K562 (cell line): Measurements from ENCODE around the gene ASAH2. TPM values are rescaled to one million over a fixed set of nuclear protein-coding genes. Genes with fewer than 3 reads are reported as not detected.
A peak's percentile ranks its signal among the peaks of the same experiment; 100 is the strongest.

Experiments used
- ARID1B ChIP-seq: fragments of 450-650 bp; IDR thresholded peaks from 2 replicates; pipeline ENCODE4 v1.6.1; 2016; ENCODE audit warnings: antibody characterized with exemption, mild to moderate bottlenecking, inconsistent platforms
- C11orf30 ChIP-seq: fragments of 450-650 bp; IDR thresholded peaks from 2 replicates; pipeline ENCODE4 v1.6.1; 2016; ENCODE audit warnings: low read depth, mild to moderate bottlenecking
- CBX3 ChIP-seq, 2 experiments: IDR thresholded peaks; 1 replicate in 1 of 2; 2 replicates in 1 of 2; pipeline ENCODE4 v1.6.1; 2012; ENCODE audit warnings: inconsistent platforms in 2 of 2, low read length in 2 of 2, borderline replicate concordance in 1 of 2, control low read depth in 1 of 2
- CC2D1A ChIP-seq: fragments of 450-650 bp; IDR thresholded peaks from 2 replicates; pipeline ENCODE4 v1.6.1; 2017; ENCODE audit warnings: mild to moderate bottlenecking
- JUN ChIP-seq, 2 experiments: sonication (generic) in 1 of 2; formaldehyde crosslinking in 1 of 2; IDR thresholded peaks; 2 replicates each; pipeline versions ENCODE4 v1.6.1 to v1.8.0; 2012 to 2022; ENCODE audit warnings: borderline replicate concordance in 2 of 2, mild to moderate bottlenecking in 2 of 2, improper control_type of control experiment in 1 of 2, low read depth in 1 of 2, low read length in 1 of 2, missing genetic modification reagents in 1 of 2
- MTA1 ChIP-seq: fragments of 450-650 bp; IDR thresholded peaks from 2 replicates; pipeline ENCODE4 v1.6.1; 2017; ENCODE audit warnings: borderline replicate concordance
- NEUROD1 ChIP-seq: fragments of 150-350 bp; IDR thresholded peaks from 2 replicates; pipeline ENCODE4 v1.6.1; 2014; ENCODE audit warnings: borderline replicate concordance, low read length, low read depth; ENCODE audit not compliant: partially characterized antibody
- NFIC ChIP-seq: fragments of 450-650 bp; IDR thresholded peaks from 2 replicates; pipeline ENCODE4 v1.6.1; 2017; ENCODE audit warnings: mild to moderate bottlenecking, inconsistent platforms
- PBX2 ChIP-seq, 2 experiments: IDR thresholded peaks in 1 of 2; conservative IDR thresholded peaks in 1 of 2; 2 replicates each; pipeline ENCODE4 v1.6.1; 2016; ENCODE audit warnings: low read depth in 2 of 2, mild to moderate bottlenecking in 1 of 2, missing compliant biosample characterization in 1 of 2, missing genetic modification characterization in 1 of 2, moderate library complexity in 1 of 2
- RBM25 ChIP-seq: fragments of 200-400 bp; formaldehyde crosslinking; IDR thresholded peaks from 2 replicates; pipeline ENCODE4 v1.6.1; 2018; ENCODE audit warnings: low read length, low read depth, moderate library complexity; ENCODE audit not compliant: severe bottlenecking
- RCOR1 ChIP-seq, 2 experiments: IDR thresholded peaks; 2 replicates each; pipeline ENCODE4 v1.6.1; 2012; ENCODE audit warnings: low read depth in 2 of 2, low read length in 2 of 2, borderline replicate concordance in 1 of 2, improper control_type of control experiment in 1 of 2
- RNF219 ChIP-seq: fragments of 250-450 bp; sonication (Bioruptor Pico); IDR thresholded peaks from 2 replicates; pipeline ENCODE4 v1.5.0; 2022; ENCODE audit warnings: mild to moderate bottlenecking
- SMARCB1 ChIP-seq: IDR thresholded peaks from 2 replicates; pipeline ENCODE4 v1.6.1; 2011; ENCODE audit warnings: improper control_type of control experiment, low read depth; ENCODE audit not compliant: insufficient read length
- SMARCE1 ChIP-seq: fragments of 450-650 bp; IDR thresholded peaks from 2 replicates; pipeline ENCODE4 v1.7.1; 2016; ENCODE audit warnings: mild to moderate bottlenecking
- SMC3 ChIP-seq: conservative IDR thresholded peaks from 2 replicates; pipeline ENCODE4 v1.6.1; 2011; ENCODE audit warnings: low read depth, low read length, improper control_type of control experiment; ENCODE audit not compliant: insufficient read depth
- STAG1 ChIP-seq: sonication (generic); formaldehyde crosslinking; IDR thresholded peaks from 2 replicates; pipeline ENCODE4 v1.5.0; 2020; ENCODE audit warnings: missing genetic modification reagents, borderline replicate concordance
- TCF3 ChIP-seq: sonication (generic); formaldehyde crosslinking; IDR thresholded peaks from 2 replicates; pipeline ENCODE4 v1.4.0; 2020; ENCODE audit warnings: mild to moderate bottlenecking, missing genetic modification reagents
- TRIM28 ChIP-seq: fragments of 450-650 bp; IDR thresholded peaks from 2 replicates; pipeline ENCODE4 v1.6.1; 2017
- ZBTB2 ChIP-seq: fragments of 450-650 bp; IDR thresholded peaks from 2 replicates; pipeline ENCODE4 v1.6.1; 2016; ENCODE audit warnings: antibody characterized with exemption
- ZKSCAN1 ChIP-seq: fragments of 150-350 bp; IDR thresholded peaks from 2 replicates; pipeline ENCODE4 v1.6.1; 2016; ENCODE audit warnings: low read depth, low read length
- ZNF165 ChIP-seq: fragments of 250-450 bp; sonication (Bioruptor Pico); IDR thresholded peaks from 2 replicates; pipeline ENCODE4 v1.4.0; 2020; ENCODE audit warnings: borderline replicate concordance
- ZNF316 ChIP-seq: fragments of 450-650 bp; IDR thresholded peaks from 2 replicates; pipeline ENCODE4 v1.6.1; 2016
- polyA plus RNA-seq, 8 experiments: library from polyadenylated mRNA; depleted of rRNA in 4 of 8; stranded (reverse) in 5 of 8; unstranded in 3 of 8; fragments of >200 nt; fragmentation: Nextera tagmentation in 2 of 8; fragmentation: Illumina TruSeq in 1 of 8; extraction: Ambion mirVana in 2 of 8; extraction: Trizol in 1 of 8; gene quantifications; 2 replicates each; pipeline versions ENCODE4 v1.2.1 to v1.2.3, GENCODE V29; 2011 to 2014; ENCODE audit warnings: inconsistent platforms in 1 of 8, missing spikeins in 1 of 8
- total RNA-seq, 7 experiments: library from RNA; depleted of rRNA in 6 of 7; stranded (reverse); fragments of >200 nt in 6 of 7; fragmentation: Illumina TruSeq in 2 of 7; extraction: Trizol in 2 of 7; gene quantifications; 2 replicates each; pipeline versions ENCODE4 v1.2.1 to v1.2.3, GENCODE V29; 2011 to 2021; ENCODE audit warnings: low replicate concordance in 1 of 7

ASAH2 gene
- total and polyA plus RNA-seq, 9 of the 15 experiments (the other 6 are each of a cell fraction or from before 2014, with no cell fraction given), result 2.5 to 12.0 (median 8.5) TPM

- TF ChIP-seq PBX2 (CRISPR knock-in tag; IDR thresholded peaks at IDR 0.05; ENCODE audit: low read depth) (no peak), PBX2 (tag; conservative IDR thresholded peaks at IDR 0.05; ENCODE audit: low read depth) (peak; percentile 90), TRIM28 (0 out of 2 replicates have a peak, but pooled peaks have one; percentile 17), RCOR1 (IDR thresholded peaks at IDR 0.05; ENCODE audit: borderline replicate concordance in 1 of 2, low read depth in 2 of 2, low read length in 2 of 2) (peak in 1 of 2 experiments; percentile 75; a peak in 1 of 4 replicates), SMARCB1 (peak; percentile 90), ARID1B (peak; percentile 55), CBX3 (IDR thresholded peaks at IDR 0.05; ENCODE audit: borderline replicate concordance in 1 of 2, low read length in 2 of 2) (0 out of 3 replicates have a peak, but pooled peaks of 1 of the 2 experiments have one; percentile 15), ZBTB2 (peak; percentile 19; the same call in 1 of the 2 replicates), RBM25 (no peak), SMC3 (peak; percentile 86), MTA1 (no peak), ZNF165 (no peak), ZNF316 (peak; percentile 63; the same call in 1 of the 2 replicates), JUN (IDR thresholded peaks at IDR 0.05; ENCODE audit: borderline replicate concordance, low read depth, low read length) (peak; percentile 23; the same call in 1 of the 2 replicates), JUN (CRISPR knock-in tag; IDR thresholded peaks at IDR 0.05; ENCODE audit: borderline replicate concordance) (no peak), C11orf30 (peak; percentile 34; the same call in 1 of the 2 replicates), TCF3 (CRISPR knock-in tag) (peak; percentile 41; the same call in 1 of the 2 replicates), ZKSCAN1 (0 out of 2 replicates have a peak, but pooled peaks have one; percentile 21), STAG1 (CRISPR knock-in tag) (peak; percentile 70; the same call in 1 of the 2 replicates), CC2D1A (peak; percentile 61; the same call in 1 of the 2 replicates), RNF219 (CRISPR knock-in tag) (no peak), SMARCE1 (peak; percentile 68), NFIC (peak; percentile 92), NEUROD1 (peak; percentile 57)
Observed at GRCh38 chr10:50275650-50276235, 24.4 kb upstream of the ASAH2 start (continued).
